Measurements from ENCODE around the gene IL17REL. TPM values are rescaled to one million over a fixed set of nuclear protein-coding genes. Genes with fewer than 3 reads are reported as not detected.

Gene IL17REL
- total RNA-seq, 6 experiments from 2014 or later: not detected

DNA sequence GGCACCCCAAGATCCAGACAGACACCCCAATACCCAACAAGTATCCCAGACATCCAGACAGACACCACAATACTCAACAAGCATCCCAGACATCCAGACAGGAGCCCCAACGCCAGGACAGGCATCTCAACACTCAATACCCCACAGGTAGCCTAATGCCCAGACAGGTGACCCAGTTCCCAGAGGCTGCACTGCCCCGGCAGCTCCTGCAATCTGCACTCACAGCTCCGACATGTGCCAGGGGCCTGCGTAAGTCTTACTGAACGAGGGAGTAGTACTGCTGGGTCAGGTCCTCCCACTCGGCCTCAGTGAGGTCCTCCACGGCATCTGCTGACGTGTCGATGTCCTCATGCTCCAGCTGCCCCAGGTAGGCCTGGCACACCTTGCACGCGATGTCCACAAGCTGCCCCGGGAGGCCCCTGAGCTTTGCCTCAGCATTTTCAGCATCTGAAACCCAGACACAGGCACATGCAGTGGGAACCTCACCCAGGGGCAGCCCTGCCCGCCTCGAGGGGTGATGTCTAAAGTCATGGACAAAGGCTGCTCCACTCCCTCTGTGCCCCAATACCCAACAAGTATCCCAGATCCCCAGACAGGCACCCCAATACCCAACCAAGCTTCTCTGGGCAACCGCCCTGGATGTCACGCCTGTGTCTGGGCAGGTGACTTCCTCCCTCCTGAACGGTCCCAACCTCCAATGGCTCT lies 28.9 kb upstream of the IL17REL start:
- TF ChIP-seq, protein P1, sequence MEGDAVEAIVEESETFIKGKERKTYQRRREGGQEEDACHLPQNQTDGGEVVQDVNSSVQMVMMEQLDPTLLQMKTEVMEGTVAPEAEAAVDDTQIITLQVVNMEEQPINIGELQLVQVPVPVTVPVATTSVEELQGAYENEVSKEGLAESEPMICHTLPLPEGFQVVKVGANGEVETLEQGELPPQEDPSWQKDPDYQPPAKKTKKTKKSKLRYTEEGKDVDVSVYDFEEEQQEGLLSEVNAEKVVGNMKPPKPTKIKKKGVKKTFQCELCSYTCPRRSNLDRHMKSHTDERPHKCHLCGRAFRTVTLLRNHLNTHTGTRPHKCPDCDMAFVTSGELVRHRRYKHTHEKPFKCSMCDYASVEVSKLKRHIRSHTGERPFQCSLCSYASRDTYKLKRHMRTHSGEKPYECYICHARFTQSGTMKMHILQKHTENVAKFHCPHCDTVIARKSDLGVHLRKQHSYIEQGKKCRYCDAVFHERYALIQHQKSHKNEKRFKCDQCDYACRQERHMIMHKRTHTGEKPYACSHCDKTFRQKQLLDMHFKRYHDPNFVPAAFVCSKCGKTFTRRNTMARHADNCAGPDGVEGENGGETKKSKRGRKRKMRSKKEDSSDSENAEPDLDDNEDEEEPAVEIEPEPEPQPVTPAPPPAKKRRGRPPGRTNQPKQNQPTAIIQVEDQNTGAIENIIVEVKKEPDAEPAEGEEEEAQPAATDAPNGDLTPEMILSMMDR (IDR thresholded peaks at IDR 0.05): no peak
- Mint-ChIP-seq H3K4me1 (ENCODE audit: low read depth) (no peaks in the 10 kb centered on the region), H3K27ac (no peak overlapping the region), H3K27me3 (ENCODE audit: insufficient read depth) (peaks cover 29% of the 10 kb centered on the region), H3K4me3 (no peak overlapping the region), H3K9me3 (peaks cover 15% of the 10 kb centered on the region; the same call in 1 of the 2 replicates), H3K36me3 (ENCODE audit: low read depth) (peaks cover 6% of the 10 kb centered on the region; the same call in 1 of the 2 replicates)
- DNase-seq: no peak

DNA sequence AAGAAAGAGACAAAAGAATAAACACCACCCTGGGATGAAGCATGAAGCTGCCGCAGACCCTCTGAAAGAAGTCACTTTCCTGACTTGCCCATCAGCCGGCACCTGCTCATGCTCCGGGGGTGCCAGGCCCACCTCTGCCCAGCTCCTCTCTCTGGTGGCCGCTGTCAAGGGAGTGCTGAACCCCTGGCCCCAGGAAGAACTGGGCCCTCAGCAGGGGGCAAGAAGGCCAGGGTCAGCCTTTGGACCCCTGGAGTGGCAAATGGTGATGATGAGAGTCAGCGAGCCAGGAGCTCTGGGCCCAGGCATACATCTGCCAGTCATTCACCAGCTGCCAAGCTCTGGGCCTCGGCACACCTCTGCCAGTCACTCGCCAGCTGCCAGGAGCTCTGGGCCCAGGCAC lies 28.2 kb upstream of the IL17REL start:
- H3K27ac Mint-ChIP-seq: no peak overlapping the region
- no peak for DNase-seq
- H3K4me1 Mint-ChIP-seq (ENCODE audit: low read depth): no peaks in the 10 kb centered on the region
- H3K27me3 Mint-ChIP-seq (ENCODE audit: insufficient read depth): peaks cover 30% of the 10 kb centered on the region
- H3K4me3 Mint-ChIP-seq: no peak overlapping the region
- peaks cover 15% of the 10 kb centered on the region; the same call in 1 of the 2 replicates for H3K9me3 Mint-ChIP-seq
- TF ChIP-seq, protein P1 (IDR thresholded peaks at IDR 0.05): no peak
- H3K36me3 Mint-ChIP-seq (ENCODE audit: low read depth): peaks cover 6% of the 10 kb centered on the region; the same call in 1 of the 2 replicates

DNA sequence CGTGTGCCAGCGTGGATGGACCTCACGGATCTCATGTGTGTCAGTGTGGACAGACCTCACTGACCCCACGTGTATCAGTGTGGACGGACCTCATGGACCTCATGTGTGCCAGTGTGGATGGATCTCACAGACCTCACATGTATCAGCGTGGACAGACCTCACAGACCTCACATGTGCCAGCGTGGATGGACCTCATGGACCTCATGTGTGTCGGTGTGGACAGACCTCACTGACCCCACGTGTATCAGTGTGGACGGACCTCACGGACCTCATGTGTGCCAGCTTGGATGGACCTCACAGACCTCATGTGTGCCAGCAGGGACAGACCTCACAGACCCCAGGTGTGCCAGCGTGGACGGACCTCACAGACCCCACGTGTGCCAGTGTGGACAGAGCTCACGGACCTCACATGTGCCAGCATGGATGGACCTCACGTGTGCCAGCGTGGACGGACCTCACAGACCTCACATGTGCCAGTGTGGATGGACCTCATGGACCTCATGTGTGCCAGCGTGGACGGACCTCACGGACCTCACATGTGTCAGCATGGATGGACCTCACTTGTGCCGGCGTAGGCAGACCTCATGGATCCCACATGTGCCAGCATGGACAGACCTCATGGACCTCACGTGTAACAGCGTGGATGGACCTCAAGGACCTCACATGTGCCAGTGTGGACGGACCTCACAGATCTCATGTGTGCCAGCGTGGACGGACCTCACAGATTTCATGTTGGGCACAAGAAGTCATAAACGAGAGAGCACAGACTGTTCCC lies 27.3 kb upstream of the IL17REL start:
- no peak overlapping the region for H3K27ac Mint-ChIP-seq
- TF ChIP-seq, protein P1 (IDR thresholded peaks at IDR 0.05): no peak
- H3K4me3 Mint-ChIP-seq: no peak overlapping the region
- DNase-seq: no peak
- peaks cover 15% of the 10 kb centered on the region; the same call in 1 of the 2 replicates for H3K9me3 Mint-ChIP-seq
- peaks cover 30% of the 10 kb centered on the region for H3K27me3 Mint-ChIP-seq (ENCODE audit: insufficient read depth)
- H3K4me1 Mint-ChIP-seq (ENCODE audit: low read depth): no peaks in the 10 kb centered on the region
- peaks cover 6% of the 10 kb centered on the region; the same call in 1 of the 2 replicates for H3K36me3 Mint-ChIP-seq (ENCODE audit: low read depth)

DNA sequence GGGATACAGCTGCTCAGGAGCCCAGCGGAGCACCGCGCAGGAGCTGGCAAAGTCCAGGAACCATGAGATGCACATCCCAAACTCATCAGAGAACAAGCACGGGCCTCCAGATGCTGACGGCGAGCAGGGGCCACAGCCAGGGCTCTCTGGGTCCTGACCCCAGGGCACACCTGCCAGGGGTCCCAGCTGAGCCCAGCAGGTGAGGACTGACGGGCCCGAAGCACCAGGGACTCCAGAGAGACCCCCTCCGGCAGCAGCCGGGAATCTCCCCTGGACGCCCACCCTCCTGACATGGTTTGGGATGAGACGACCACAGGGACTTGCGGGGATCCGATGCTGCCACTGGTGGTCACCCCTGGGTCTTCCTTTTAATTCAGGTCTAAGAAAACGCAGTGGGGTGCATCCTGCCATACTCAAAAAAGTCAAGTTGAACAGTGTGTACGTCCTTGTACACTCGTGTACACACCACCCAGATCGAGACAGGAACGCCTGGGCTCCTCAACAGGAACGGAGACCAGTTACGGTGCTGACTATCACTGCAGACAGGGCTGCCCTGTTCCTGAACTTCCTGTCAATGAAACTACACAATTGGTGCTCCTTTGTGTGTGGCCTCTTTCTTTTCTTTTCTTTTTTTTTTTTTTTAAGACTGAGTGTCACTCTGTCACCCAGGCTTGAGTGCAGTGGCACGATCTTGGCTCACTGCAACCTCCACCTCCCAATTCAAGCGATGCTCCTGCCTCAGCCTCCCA lies 23.6 kb upstream of the IL17REL start:
- Mint-ChIP-seq H3K27me3 (ENCODE audit: insufficient read depth) (peaks cover 19% of the 10 kb centered on the region), H3K4me1 (ENCODE audit: low read depth) (no peaks in the 10 kb centered on the region), H3K4me3 (no peak overlapping the region), H3K9me3 (peaks cover 15% of the 10 kb centered on the region; the same call in 1 of the 2 replicates), H3K27ac (no peak overlapping the region), H3K36me3 (ENCODE audit: low read depth) (peaks cover 6% of the 10 kb centered on the region; the same call in 1 of the 2 replicates)
- no peak for DNase-seq
- TF ChIP-seq, protein P1 (IDR thresholded peaks at IDR 0.05): no peak

DNA sequence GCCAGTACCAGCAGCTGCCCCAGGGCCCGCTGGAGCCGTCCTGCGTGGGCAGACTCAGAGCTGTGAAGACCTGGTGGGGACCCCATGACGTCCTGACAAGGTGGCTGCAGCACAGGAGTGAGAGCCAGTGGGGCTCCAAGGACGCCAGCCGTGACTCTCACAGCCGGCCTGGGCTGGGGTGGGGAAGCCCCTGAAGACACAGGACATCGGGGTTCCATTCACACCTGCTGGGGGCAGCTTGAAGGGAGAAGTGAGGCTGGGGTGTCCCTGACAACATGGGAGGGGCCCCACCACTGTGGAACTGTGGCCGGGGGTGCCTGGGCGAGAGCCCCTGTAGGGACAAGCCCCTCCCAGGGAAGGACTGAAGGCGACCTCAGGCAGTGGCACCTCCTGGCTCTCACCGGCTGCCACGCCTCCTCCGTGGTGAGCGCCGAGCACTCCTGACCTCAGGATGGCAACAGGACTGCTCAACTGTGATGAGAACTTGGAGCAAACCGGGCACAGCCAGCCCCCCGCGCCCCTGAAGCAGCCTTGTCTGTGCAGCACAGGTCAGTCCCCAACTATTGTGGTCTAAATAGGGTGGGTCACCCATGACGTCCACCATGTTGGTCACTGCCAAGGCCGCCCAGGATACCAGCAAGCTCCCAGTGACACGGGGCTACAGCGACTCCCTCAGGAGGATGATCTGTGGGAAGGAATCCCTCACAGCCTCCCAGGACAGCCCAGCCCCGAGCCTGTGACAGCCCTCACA lies 22.7 kb upstream of the IL17REL start:
- H3K27me3 Mint-ChIP-seq (ENCODE audit: insufficient read depth): peaks cover 16% of the 10 kb centered on the region
- H3K4me3 Mint-ChIP-seq: no peak overlapping the region
- TF ChIP-seq, protein P1 (IDR thresholded peaks at IDR 0.05): no peak
- peaks cover 6% of the 10 kb centered on the region; the same call in 1 of the 2 replicates for H3K36me3 Mint-ChIP-seq (ENCODE audit: low read depth)
- DNase-seq: no peak
- no peak overlapping the region for H3K27ac Mint-ChIP-seq
- no peaks in the 10 kb centered on the region for H3K4me1 Mint-ChIP-seq (ENCODE audit: low read depth)
- H3K9me3 Mint-ChIP-seq: peaks cover 15% of the 10 kb centered on the region; the same call in 1 of the 2 replicates

All from HFFc6 (cell line).